Effector memory CD8-positive, alpha-beta T cell (primary cell): ENCODE measurements around the gene TSPOAP1.

Experiments used
- ATAC-seq: fragments of 150-1000 bp; cut with Tn5 transposase; replicated peaks from 2 replicates; pipeline ENCODE4 v1.10.0; 2021; ENCODE audit warnings: mild to moderate bottlenecking, moderate library complexity
- DNase-seq, 3 experiments: peaks; one replicate each; pipeline ENCODE4 v3.0.0; 2021
- H3K27ac Mint-ChIP-seq, 2 donors: one replicate each; pipeline ENCODE4 v1.8.0; 2022; ENCODE audit warnings: mild to moderate bottlenecking in 2 of 2, mixed read lengths in 2 of 2, moderate library complexity in 2 of 2
- H3K27me3 Mint-ChIP-seq, 2 donors: one replicate each; pipeline ENCODE4 v1.8.0; 2022; ENCODE audit warnings: mixed read lengths in 2 of 2
- H3K36me3 Mint-ChIP-seq: one replicate; pipeline ENCODE4 v1.8.0; 2022; ENCODE audit warnings: mild to moderate bottlenecking, moderate library complexity, mixed read lengths; ENCODE audit not compliant: insufficient read depth
- H3K4me1 Mint-ChIP-seq, 2 donors: one replicate each; pipeline ENCODE4 v1.8.0; 2022; ENCODE audit warnings: low read depth in 2 of 2, mixed read lengths in 2 of 2
- H3K4me3 Mint-ChIP-seq, 2 donors: one replicate each; pipeline ENCODE4 v1.8.0; 2022; ENCODE audit warnings: mild to moderate bottlenecking in 2 of 2, mixed read lengths in 2 of 2, moderate library complexity in 2 of 2
- H3K9me3 Mint-ChIP-seq, 2 donors: one replicate each; pipeline ENCODE4 v1.8.0; 2022; ENCODE audit warnings: mixed read lengths in 2 of 2

TSPOAP1 gene

DNA sequence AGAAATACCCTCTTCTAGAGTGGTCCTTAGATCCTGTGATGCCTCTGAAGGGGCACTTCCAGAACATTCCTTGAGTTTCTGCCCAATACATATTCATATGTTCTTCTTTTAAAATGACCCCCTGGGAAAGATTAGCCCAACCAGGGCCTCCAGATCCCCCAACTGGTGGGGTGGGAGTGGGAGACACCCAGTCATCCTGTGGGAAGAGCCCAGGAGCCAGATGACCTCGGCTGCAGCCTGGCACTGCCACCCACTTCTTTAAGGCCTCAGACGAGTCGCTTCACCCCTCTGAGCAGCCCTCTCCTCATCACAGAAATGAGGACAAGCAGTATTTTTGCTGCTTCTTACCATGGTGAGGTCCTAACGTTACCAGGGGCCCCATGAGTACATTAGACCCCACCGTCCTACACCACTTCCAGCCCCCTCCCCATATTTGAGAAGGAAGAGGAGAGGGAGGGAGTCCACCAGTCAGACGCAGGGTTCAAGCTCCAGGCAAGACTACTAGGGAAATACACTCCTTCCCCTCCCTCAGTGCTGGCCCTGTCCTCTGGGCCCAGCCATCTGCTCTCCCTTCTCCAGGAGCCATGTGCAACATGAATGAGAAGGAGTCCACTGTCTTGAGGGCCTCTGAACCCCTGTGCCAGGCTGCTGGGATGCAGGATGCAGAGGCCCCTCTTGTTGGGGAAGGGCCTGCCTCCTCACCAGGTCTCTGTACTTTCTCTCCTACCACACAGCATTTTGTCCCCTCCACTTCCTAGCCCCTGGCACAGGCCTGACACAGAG is 59.6 kb downstream of the TSPOAP1 start:
- Mint-ChIP-seq H3K36me3 (no peaks in the 10 kb centered on the region), H3K4me3 (no peak overlapping the region), H3K9me3 (no peaks in the 10 kb centered on the region), H3K4me1 (no peaks in the 10 kb centered on the region), H3K27me3 (peaks cover 55 to 91% of the 10 kb centered on the region in 2 donors), H3K27ac (no peak overlapping the region)
- ATAC-seq = no peak
- no peak for DNase-seq

DNA sequence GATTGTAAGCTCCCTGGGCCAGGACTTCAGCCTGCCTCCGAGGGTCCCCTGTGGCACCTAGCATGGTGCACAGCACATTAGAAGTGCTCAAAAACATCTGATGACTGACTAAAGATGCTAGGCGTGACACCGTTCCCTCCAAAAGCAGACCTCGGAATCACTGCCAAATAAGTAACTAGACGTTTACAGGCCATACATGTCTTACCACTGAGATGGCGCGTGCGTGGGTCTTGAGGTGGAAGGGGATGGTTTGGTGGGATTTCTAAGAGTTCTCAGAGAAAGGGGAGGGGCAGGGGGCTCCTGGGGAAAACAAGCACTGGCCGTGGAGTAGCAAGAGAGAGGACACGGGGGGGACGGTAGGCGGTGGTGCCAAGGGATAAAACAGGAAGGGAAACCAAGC is 60.3 kb downstream of the TSPOAP1 start:
- Mint-ChIP-seq H3K4me3 (no peak overlapping the region), H3K9me3 (no peaks in the 10 kb centered on the region), H3K36me3 (no peaks in the 10 kb centered on the region), H3K4me1 (no peaks in the 10 kb centered on the region), H3K27ac (no peak overlapping the region), H3K27me3 (peaks cover 61 to 93% of the 10 kb centered on the region in 2 donors)
- DNase-seq (no peak), ATAC-seq (no peak)

DNA sequence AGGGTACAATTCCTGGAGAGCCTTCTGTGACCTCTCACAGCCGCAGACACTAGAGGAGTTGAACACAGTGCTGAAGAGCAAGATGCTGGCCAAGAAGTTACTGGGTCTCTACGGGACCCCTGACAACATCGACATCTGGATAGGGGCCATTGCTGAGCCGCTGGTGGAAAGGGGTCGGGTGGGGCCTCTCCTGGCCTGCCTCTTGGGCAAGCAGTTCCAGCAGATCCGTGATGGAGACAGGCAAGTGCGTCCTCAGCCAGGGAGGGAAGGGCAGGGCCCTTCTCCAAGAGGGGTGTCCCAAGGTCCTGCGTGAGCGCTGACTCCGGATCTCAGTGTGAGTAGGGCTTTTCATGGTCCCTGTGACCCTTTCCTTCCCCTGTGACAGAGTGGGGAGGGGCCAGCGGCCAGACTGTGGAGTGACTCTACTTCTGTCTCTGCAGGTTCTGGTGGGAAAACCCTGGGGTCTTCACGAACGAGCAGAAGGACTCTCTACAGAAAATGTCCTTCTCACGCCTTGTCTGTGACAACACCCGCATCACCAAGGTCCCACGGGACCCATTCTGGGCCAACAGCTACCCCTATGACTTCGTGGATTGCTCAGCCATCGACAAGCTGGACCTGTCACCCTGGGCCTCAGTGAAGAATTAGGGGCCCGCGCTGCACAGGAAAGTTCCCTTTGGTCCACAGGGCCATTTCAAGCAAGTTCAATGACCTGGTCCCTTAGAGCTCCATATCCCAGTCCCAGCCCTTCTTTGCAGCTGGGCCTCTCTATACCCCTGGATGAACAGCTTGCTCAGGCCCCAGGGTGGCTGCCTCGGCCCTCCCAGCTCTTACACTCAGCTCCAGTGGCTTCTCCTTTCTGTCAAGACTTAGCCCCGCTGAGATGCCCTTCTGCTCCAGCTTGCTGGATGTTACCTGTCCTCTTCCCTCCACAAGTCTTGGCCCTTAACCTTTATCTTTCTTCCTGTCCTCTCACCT is 61.0 kb downstream of the TSPOAP1 start:
- H3K27me3 Mint-ChIP-seq = peaks cover 64 to 93% of the 10 kb centered on the region in 2 donors
- no peaks in the 10 kb centered on the region for H3K9me3 Mint-ChIP-seq

DNA sequence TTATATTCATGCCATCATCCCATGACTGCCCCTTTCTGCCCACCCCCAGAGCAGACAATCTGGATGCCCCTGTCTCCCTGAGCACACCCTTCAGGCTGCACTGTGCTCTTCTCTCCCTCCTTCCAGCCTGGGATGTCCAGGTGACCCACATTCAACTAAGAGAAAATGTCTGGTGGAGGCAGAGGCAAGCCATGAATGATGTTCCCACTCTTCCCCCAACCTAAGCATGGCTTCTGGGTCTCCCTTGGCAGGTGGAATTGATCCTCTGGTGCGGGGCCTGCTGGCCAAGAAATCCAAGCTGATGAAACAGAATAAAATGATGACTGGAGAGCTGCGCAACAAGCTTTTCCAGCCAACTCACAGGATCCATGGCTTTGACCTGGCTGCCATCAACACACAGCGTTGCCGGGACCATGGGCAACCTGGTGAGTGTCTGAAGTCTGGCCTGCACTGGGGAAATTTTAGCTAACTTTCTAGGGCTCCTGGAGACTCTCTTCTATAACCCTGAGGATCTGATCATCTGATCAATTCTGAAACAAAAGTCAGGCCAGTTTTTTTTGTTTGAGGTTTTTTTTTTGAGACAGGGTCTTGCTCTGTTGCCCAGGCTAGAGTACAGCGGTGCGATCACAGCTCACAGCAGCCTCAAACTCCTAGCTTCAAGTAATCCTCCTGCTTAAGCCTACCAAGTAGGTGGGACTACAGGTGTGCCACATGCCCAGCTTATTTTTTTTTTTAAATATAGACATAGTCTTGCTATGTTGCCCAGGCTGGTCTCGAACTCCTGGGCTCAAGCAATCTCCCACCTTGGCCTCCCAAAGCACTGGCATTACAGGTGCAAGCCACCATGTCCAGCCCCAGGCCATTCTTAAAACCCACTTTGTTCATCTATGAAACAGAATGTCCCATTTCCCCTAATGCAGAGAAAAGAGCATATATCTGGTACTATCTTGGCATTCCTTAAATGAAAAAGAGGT is 62.4 kb downstream of the TSPOAP1 start:
- Mint-ChIP-seq H3K9me3 (no peaks in the 10 kb centered on the region), H3K4me3 (no peak overlapping the region), H3K36me3 (no peaks in the 10 kb centered on the region), H3K27ac (no peak overlapping the region), H3K4me1 (no peaks in the 10 kb centered on the region), H3K27me3 (peaks cover 71 to 98% of the 10 kb centered on the region in 2 donors)
- DNase-seq = no peak
- no peak for ATAC-seq

More for the DNA sequence above, 61.0 kb downstream of the TSPOAP1 start:
- no peaks in the 10 kb centered on the region for H3K4me1 Mint-ChIP-seq
- H3K27ac Mint-ChIP-seq = no peak overlapping the region
- DNase-seq = no peak
- H3K36me3 Mint-ChIP-seq = no peaks in the 10 kb centered on the region
- H3K4me3 Mint-ChIP-seq = no peak overlapping the region
- ATAC-seq = no peak

DNA sequence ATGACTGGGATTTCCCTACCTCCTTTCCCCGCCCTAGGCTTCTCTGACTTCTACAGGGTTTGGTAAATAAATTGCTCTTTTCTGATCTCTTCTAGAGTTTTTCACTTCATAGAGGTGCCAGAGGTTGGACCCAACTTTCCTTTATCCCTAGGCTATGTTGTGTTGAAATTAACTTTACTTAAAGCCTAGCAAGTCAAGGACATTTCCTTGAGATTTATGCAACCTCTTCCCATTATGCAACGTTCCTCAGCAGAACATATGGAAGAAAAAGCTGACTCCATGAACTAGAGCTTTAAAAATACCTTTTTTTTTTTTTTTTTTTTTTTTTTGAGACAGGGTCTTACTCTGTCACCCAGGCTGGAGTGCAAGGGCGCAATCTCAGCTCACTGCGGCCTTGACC is 63.3 kb downstream of the TSPOAP1 start:
- DNase-seq = no peak
- ATAC-seq = no peak
- Mint-ChIP-seq H3K4me3 (no peak overlapping the region), H3K27ac (no peak overlapping the region), H3K27me3 (peaks cover 80 to 99% of the 10 kb centered on the region in 2 donors), H3K9me3 (no peaks in the 10 kb centered on the region), H3K4me1 (no peaks in the 10 kb centered on the region), H3K36me3 (no peaks in the 10 kb centered on the region)

DNA sequence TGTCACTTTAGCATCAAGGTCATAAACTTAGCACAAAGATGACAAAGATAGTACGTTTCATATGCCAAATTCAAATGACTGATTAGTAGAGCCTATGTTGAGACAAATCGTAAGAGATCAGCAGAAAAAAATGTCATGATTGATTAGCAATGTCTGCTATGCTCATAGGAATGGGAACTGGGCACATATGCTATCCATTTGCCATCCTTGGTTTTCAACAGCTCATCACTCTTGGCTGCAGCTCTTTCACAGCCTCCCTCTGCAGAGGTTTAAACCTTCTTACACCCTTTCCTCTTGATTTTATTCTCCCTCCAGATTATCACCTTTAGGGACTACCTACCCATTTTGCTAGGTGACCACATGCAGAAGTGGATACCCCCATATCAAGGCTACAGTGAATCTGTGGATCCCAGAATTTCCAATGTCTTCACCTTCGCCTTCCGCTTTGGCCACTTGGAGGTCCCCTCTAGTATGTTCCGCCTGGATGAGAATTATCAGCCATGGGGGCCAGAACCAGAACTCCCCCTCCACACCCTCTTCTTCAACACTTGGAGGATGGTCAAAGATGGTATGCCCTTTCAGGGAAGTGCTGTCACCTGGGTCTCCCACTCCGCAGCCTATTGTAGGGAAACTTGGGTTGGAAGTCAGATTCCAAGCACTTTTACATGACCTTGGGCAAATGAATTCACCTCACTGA is 64.0 kb downstream of the TSPOAP1 start:
- Mint-ChIP-seq H3K27ac (no peak overlapping the region), H3K4me1 (no peaks in the 10 kb centered on the region), H3K9me3 (no peaks in the 10 kb centered on the region), H3K27me3 (peaks cover 83 to 98% of the 10 kb centered on the region in 2 donors), H3K36me3 (no peaks in the 10 kb centered on the region), H3K4me3 (no peak overlapping the region)
- DNase-seq (no peak), ATAC-seq (no peak)

DNA sequence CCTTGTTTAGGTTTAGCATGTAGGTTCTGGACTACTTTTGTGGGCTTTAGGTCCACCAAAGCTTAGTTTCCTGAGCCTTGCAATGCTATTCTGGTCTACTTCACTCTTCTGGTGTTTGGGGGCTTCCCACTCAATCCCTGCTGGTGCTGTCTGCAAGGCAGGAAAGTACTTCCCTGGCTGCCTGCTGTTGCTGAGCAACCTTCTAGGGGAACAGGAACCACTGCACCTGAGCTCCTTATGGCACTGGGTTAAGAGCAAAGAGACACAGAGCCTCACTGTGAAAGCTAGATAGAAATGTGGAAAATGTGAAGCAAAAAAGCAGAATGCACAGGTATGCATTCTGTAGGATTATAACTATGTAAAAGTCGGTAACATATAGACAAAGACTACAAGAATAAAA is 64.8 kb downstream of the TSPOAP1 start:
- Mint-ChIP-seq H3K27ac (no peak overlapping the region), H3K4me3 (no peak overlapping the region), H3K9me3 (no peaks in the 10 kb centered on the region), H3K36me3 (no peaks in the 10 kb centered on the region), H3K4me1 (no peaks in the 10 kb centered on the region), H3K27me3 (peaks cover 83 to 90% of the 10 kb centered on the region in 2 donors)
- DNase-seq = no peak
- no peak for ATAC-seq

DNA sequence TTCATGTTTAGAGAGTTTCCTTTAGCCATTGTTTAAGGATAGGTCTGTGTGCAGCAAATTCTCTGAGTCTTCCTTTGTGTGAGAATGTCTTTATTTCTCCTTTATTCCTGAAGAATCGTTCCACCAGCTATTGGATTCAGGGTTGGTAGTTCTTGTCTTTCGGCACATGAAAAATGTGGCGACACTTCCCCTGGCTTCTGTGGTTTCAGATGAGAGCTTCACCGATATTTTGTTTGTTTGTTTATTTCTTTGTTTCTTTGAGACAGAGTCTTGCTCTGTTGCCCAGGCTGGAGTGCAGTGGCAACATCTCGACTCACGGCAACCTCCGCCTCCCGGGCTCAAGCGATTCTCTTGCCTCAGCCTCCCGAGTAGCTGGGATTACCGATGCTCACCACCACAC is 66.4 kb downstream of the TSPOAP1 start:
- no peaks in the 10 kb centered on the region for H3K36me3 Mint-ChIP-seq

DNA sequence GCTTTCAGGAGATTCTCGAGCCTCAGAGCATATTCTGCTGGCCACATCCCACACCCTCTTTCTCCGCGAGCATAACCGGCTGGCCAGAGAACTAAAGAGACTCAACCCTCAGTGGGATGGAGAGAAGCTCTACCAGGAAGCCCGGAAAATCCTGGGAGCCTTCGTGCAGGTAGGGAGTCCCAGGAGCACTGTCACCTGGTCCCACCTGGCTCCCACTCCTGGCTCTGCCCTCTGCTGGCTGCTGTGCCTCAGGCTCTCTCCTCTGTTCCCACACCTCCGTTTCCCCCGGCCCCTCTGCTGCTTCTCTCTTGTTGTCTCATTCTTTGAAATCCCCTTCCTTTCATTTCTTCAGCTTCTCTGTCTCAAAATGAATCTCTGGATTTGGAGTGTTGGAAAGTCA is 73.8 kb downstream of the TSPOAP1 start:
- H3K36me3 Mint-ChIP-seq = peaks cover 3% of the 10 kb centered on the region
- peaks cover 20 to 51% of the 10 kb centered on the region in 2 donors for H3K27me3 Mint-ChIP-seq
- H3K4me3 Mint-ChIP-seq = no peak overlapping the region
- no peaks in the 10 kb centered on the region for H3K9me3 Mint-ChIP-seq
- H3K4me1 Mint-ChIP-seq = peaks cover 3 to 6% of the 10 kb centered on the region in 2 donors
- ATAC-seq (no peak), DNase-seq (no peak)
- H3K27ac Mint-ChIP-seq = no peak overlapping the region

More for the DNA sequence above, 66.4 kb downstream of the TSPOAP1 start:
- H3K27ac Mint-ChIP-seq = no peak overlapping the region
- no peaks in the 10 kb centered on the region for H3K9me3 Mint-ChIP-seq
- DNase-seq (no peak), ATAC-seq (no peak)
- peaks cover 75 to 82% of the 10 kb centered on the region in 2 donors for H3K27me3 Mint-ChIP-seq
- no peaks in the 10 kb centered on the region for H3K4me1 Mint-ChIP-seq
- H3K4me3 Mint-ChIP-seq = no peak overlapping the region

DNA sequence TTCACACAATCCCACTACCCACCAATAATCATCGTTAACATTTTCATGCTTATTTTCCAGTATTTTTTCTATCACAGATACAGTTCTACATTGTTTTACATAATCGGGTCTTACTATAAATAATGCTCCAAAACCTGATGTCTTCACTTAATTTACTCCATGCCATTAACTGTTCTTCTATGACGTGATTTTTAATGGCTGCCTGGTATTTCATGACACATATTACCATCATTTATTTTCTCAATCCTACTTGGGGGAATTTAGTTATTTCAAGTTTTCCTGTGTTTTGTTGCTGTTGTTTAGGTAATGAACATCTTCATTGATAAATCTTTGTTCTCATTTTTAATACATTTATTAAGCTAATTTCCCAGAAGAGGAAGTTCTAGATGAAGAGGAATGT is 75.5 kb downstream of the TSPOAP1 start:
- Mint-ChIP-seq H3K9me3 (no peaks in the 10 kb centered on the region), H3K4me1 (peaks cover 3 to 13% of the 10 kb centered on the region in 2 donors), H3K4me3 (no peak overlapping the region), H3K27ac (no peak overlapping the region), H3K27me3 (peaks cover 12 to 50% of the 10 kb centered on the region in 2 donors), H3K36me3 (peaks cover 3% of the 10 kb centered on the region)
- ATAC-seq = no peak
- DNase-seq = no peak

DNA sequence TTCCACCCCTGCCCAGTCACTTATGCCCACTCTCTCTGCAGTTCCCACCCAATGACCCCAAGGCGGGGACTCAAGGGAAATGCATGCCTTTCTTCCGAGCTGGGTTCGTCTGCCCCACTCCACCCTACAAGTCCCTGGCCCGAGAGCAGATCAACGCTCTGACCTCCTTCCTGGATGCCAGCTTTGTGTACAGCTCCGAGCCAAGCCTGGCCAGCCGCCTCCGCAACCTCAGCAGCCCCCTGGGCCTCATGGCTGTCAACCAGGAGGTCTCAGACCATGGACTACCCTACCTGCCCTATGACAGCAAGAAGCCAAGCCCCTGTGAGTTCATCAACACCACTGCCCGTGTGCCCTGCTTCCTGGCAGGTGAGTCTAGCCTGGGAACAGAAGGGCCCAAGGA is 76.5 kb downstream of the TSPOAP1 start:
- ATAC-seq = no peak
- H3K36me3 Mint-ChIP-seq = peaks cover 3% of the 10 kb centered on the region
- no peaks in the 10 kb centered on the region for H3K9me3 Mint-ChIP-seq
- H3K27me3 Mint-ChIP-seq = peaks cover 7 to 50% of the 10 kb centered on the region in 2 donors
- peaks cover 6 to 20% of the 10 kb centered on the region in 2 donors for H3K4me1 Mint-ChIP-seq
- no peak overlapping the region for H3K4me3 Mint-ChIP-seq
- DNase-seq = no peak
- no peak overlapping the region for H3K27ac Mint-ChIP-seq
